ENCODE measurements around the gene H1-8.

- TF ChIP-seq YY1 (IDR thresholded peaks at IDR 0.05; ENCODE audit: insufficient read depth, insufficient read length) = no peak
- no peak for TF ChIP-seq ZNF274 (IDR thresholded peaks at IDR 0.05; ENCODE audit: low read depth, low read length)
Observed at GRCh38 chr3:129512595-129512994, 30.4 kb upstream of the H1-8 start.

All from NT2/D1 (cell line).